WTC11 (cell line): ENCODE data around the gene ZFX.

Experiments
- ARID4B ChIP-seq: sonication (generic); formaldehyde crosslinking; IDR thresholded peaks from 2 replicates; pipeline ENCODE4 v1.8.0; 2023; ENCODE audit warnings: missing genetic modification reagents, mild to moderate bottlenecking, borderline replicate concordance
- ATF1 ChIP-seq: sonication (generic); formaldehyde crosslinking; IDR thresholded peaks from 2 replicates; pipeline ENCODE4 v1.8.1; 2023; ENCODE audit warnings: mild to moderate bottlenecking, moderate library complexity, missing genetic modification reagents
- ATF2 ChIP-seq: sonication (generic); formaldehyde crosslinking; IDR thresholded peaks from 2 replicates; pipeline ENCODE4 v1.8.1; 2022; ENCODE audit warnings: low read depth, missing genetic modification reagents, borderline replicate concordance
- ATF6 ChIP-seq: sonication (generic); formaldehyde crosslinking; IDR thresholded peaks from 2 replicates; pipeline ENCODE4 v1.8.1; 2023; ENCODE audit warnings: mild to moderate bottlenecking, missing genetic modification reagents
- CREB1 ChIP-seq: sonication (generic); formaldehyde crosslinking; IDR thresholded peaks from 2 replicates; pipeline ENCODE4 v1.8.0; 2023; ENCODE audit warnings: mild to moderate bottlenecking, missing genetic modification reagents
- CTCF ChIP-seq: fragments of 200-600 bp; IDR thresholded peaks from 2 replicates; pipeline ENCODE4 v1.8.0; 2022; ENCODE audit warnings: antibody characterized with exemption
- HMGXB4 ChIP-seq: sonication (generic); formaldehyde crosslinking; IDR thresholded peaks from 2 replicates; pipeline ENCODE4 v1.8.1; 2023; ENCODE audit warnings: mild to moderate bottlenecking, moderate library complexity, missing genetic modification reagents
- JUN ChIP-seq: sonication (generic); formaldehyde crosslinking; IDR thresholded peaks from 2 replicates; pipeline ENCODE4 v1.8.0; 2023; ENCODE audit warnings: mild to moderate bottlenecking, missing genetic modification reagents
- SOX15 ChIP-seq: fragments of 250-450 bp; sonication (Bioruptor Pico); IDR thresholded peaks from 2 replicates; pipeline ENCODE4 v1.9.0; 2021; ENCODE audit warnings: mild to moderate bottlenecking
- TEAD4 ChIP-seq: sonication (generic); formaldehyde crosslinking; IDR thresholded peaks from 2 replicates; pipeline ENCODE4 v1.8.0; 2022; ENCODE audit warnings: mild to moderate bottlenecking, missing genetic modification reagents
- USF2 ChIP-seq: sonication (generic); formaldehyde crosslinking; IDR thresholded peaks from 2 replicates; pipeline ENCODE4 v1.8.1; 2023; ENCODE audit warnings: mild to moderate bottlenecking, missing genetic modification reagents, moderate library complexity
- ZBTB43 ChIP-seq: sonication (generic); formaldehyde crosslinking; IDR thresholded peaks from 2 replicates; pipeline ENCODE4 v1.8.1; 2023; ENCODE audit warnings: mild to moderate bottlenecking, missing genetic modification reagents
- ZNF232 ChIP-seq: sonication (generic); formaldehyde crosslinking; IDR thresholded peaks from 2 replicates; pipeline ENCODE4 v1.8.0; 2022; ENCODE audit warnings: mild to moderate bottlenecking, missing genetic modification reagents

- TF ChIP-seq USF2, result no peak
- no peak for TF ChIP-seq JUN (CRISPR knock-in tag)
- TF ChIP-seq CTCF, result no peak
- TF ChIP-seq ZBTB43 (CRISPR knock-in tag), result no peak
- TF ChIP-seq ATF2 (CRISPR knock-in tag), result no peak
- no peak for TF ChIP-seq ZNF232 (CRISPR knock-in tag)
- TF ChIP-seq SOX15 (CRISPR knock-in tag), result no peak
- no peak for TF ChIP-seq ATF1 (CRISPR knock-in tag)
- no peak for TF ChIP-seq CREB1 (CRISPR knock-in tag)
- TF ChIP-seq TEAD4 (CRISPR knock-in tag), result no peak
- no peak for TF ChIP-seq ARID4B (CRISPR knock-in tag)
- no peak for TF ChIP-seq HMGXB4
- TF ChIP-seq ATF6 (CRISPR knock-in tag), result no peak
Observed at GRCh38 chrX:24133312-24133711, 16.2 kb upstream of the ZFX start.
